GM10248 (cell line): ENCODE data around the gene CAMK1G.

Experiments
- CTCF ChIA-PET: fragments of 300-600 bp; sonication (Branson Sonifier 250); formaldehyde crosslinking; extraction: SDS; loops from one replicate; lab custom pipeline; 2021; ENCODE audit warnings: antibody characterized with exemption; lab: Yijun Ruan, JAX
- POLR2A ChIA-PET: fragments of 350-650 bp; sonication (Branson Sonifier 250); formaldehyde crosslinking; extraction: SDS; loops from one replicate; lab custom pipeline; 2020; ENCODE audit warnings: antibody characterized with exemption; lab: Yijun Ruan, JAX
- DNase-seq: peaks from one replicate; pipeline ENCODE4 v3.0.0; 2012; ENCODE audit errors: extremely low spot score
- TF ChIP-seq, protein P1 (sequence below): IDR thresholded peaks from 2 replicates; pipeline ENCODE4 v1.5.1; 2012; ENCODE audit warnings: mild to moderate bottlenecking, low read depth; ENCODE audit errors: extremely low read depth, missing control alignments, control extremely low read depth

The CAMK1G gene

DNA sequence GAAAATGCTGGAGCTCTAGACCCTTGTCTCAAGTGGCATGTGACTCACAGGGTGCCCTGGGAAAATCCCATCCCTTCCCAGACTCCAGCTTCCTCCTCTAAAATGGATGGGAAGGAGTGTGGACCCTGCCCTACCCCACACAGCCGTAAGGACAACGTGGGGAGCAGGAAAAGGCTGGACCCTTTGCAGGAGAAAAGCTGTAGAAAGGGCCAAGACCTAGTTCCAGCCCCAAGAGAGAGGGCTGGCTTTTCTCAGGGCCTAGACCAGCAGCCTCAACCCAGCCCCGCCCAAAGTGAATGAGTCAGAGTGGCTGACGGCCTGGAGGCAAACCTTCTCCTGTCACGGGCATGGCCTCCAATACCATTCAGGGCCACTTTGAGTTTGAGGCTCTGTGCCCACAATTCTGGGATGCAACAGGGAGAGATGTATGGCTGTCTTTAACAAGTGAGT, 67.6 kb downstream of the CAMK1G start:
- DNase-seq: peak; percentile 68
- TF ChIP-seq, protein P1, sequence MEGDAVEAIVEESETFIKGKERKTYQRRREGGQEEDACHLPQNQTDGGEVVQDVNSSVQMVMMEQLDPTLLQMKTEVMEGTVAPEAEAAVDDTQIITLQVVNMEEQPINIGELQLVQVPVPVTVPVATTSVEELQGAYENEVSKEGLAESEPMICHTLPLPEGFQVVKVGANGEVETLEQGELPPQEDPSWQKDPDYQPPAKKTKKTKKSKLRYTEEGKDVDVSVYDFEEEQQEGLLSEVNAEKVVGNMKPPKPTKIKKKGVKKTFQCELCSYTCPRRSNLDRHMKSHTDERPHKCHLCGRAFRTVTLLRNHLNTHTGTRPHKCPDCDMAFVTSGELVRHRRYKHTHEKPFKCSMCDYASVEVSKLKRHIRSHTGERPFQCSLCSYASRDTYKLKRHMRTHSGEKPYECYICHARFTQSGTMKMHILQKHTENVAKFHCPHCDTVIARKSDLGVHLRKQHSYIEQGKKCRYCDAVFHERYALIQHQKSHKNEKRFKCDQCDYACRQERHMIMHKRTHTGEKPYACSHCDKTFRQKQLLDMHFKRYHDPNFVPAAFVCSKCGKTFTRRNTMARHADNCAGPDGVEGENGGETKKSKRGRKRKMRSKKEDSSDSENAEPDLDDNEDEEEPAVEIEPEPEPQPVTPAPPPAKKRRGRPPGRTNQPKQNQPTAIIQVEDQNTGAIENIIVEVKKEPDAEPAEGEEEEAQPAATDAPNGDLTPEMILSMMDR: no peak
- ChIA-PET CTCF (interaction anchor here (1.2 to 6.2 kb wide), 6 partner anchors 9 to 98 kb away, joined by 4 to 26 read pairs (median 13); no protein-coding TSS in a partner anchor), POLR2A (no interaction called here)

DNA sequence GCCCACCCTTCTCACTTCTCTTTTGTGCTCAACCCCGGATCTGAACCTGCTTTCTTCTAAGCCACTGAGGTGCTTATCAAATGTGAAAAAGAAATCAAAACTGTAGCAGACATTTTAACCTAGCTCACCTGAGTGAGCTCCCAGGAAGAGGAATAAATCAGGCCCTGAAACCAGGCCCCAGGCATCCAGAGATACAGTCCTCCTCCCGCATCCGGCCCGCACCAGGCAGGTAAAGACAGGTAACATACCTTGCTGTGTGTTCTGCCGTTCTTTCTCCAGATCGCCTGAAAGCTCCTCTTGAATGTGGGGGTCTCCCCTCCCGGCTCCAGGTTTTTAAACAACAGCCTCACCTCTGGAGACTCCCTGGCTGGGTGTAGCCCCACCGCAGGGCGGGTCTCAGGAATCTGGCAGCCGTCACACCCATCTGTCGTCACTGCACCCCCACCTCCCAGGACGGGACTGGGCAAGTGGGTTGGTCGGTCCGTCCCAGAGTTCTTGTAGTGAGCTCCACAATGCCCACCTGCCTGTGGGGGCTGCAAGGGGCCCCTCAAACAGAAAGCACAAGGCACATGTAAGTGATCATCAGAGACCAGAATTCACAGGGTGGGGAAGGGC, 68.7 kb downstream of the CAMK1G start, which contains the start of gene LAMB3:
Gene LAMB3 (minus strand): TSS at position 305 of the 615 bp plus-strand sequence. CDS start 1,481 bp downstream, outside the sequence.
- TF ChIP-seq, protein P1: no peak
- POLR2A ChIA-PET: no interaction called here
- CTCF ChIA-PET: interaction anchor here (0.8 to 6.2 kb wide), 12 partner anchors 10 to 96 kb away, joined by 3 to 26 read pairs (median 5); no protein-coding TSS in a partner anchor
- no peak for DNase-seq

DNA sequence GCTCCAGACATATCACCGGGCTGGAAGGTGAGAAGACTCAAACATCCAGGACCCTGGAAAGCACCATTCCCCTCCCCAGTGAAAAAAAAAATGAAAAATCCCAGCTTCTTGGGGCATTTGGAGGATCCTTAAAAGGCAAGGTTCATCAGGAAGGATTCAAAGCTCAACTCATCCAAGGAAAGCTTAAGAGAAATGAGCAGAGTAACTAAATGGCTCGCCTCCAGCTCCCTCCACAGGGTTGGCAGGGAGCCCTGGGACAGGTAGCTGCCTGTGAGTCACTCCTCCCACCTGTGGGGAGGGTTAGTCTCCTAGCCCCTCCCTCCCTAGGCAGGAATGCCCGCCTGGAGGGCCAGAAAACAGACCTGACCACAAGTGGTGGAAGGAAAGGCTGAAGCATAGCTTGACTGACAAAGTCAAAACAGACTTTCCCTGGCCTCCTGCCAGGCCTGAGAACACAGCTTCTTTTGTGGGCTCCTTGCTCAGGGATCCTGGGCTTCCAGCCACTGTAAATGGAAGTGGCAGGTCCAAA, 69.4 kb downstream of the CAMK1G start:
- no peak for DNase-seq
- ChIA-PET CTCF (interaction anchor here (0.8 to 6.2 kb wide), 19 partner anchors 11 to 659 kb away, joined by 3 to 26 read pairs (median 4); partner anchors contain the start of gene G0S2), POLR2A (interaction anchor here (0.7 to 0.9 kb wide), 2 partner anchors 21 to 23 kb away, joined by 3 read pairs; partner anchors contain the start of gene G0S2)
- TF ChIP-seq, protein P1: no peak

DNA sequence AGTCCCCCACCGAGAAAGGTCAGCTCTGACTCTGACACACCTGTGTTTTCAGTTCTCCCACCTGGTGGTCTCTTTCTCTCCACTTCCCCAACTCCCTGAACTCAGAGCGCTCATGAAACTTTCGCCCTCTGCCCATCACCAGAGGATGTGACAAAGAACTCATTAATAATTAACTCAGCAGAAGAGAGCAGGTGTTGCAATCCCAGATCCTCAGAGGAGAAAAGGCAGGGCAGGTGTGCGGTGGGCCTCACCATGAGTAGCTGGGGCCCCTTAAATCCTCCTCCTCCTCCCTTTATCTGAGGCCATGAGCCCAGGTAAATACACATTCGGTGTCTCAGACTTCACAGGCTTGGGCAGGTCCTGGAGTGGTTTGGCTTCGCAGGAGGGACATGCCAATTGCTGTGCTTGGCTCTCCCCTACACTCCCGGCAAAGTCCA, 70.4 kb downstream of the CAMK1G start:
- CTCF ChIA-PET: interaction anchor here (0.9 to 6.2 kb wide), 12 partner anchors 11 to 658 kb away, joined by 3 to 26 read pairs (median 3); partner anchors contain the start of gene G0S2
- no peak for DNase-seq
- POLR2A ChIA-PET: no interaction called here
- TF ChIP-seq, protein P1: no peak

DNA sequence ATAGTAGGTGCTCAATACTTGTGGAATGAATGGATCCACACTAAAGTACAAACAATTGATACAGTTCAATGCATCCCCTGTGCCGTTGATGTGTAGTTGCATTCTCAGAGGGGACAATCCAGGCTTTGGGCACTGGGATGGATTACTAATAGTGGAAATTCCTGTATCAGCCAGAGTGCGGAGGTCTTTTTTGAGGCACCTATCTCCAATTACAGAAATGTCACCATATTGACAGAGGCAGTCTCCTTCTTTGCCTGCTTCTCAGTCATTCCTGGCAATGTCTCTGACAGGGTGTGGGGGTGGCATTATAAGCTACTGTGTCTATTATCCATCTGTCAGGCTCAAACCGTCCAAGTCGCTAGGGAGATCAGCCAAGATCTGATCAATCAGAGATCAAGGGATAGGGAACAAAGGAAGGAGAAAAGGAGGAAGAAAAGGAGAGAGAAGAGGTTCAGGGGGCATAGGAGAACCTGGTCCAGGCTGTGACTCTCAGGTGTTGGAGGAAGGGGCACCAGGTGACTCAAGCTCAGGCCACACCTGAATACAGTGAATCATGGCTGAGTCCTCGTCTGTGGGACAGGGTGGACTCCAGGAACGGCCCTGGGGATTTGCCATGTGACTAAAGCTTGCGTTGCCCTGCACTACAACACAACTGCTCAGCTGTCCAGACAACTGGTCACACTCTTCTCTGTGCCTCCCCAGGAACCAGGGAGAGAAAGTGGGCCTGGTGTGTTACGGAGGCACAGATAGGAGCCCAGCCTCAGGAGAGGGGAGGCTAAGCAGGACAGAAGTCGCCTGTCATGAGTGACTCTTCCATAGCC, 72.1 kb downstream of the CAMK1G start:
- TF ChIP-seq, protein P1: no peak
- ChIA-PET POLR2A (no interaction called here), CTCF (interaction anchor here (0.8 to 1.7 kb wide), 5 partner anchors 9 to 32 kb away, joined by 3 to 4 read pairs (median 3); no protein-coding TSS in a partner anchor)
- DNase-seq: no peak
